NCI-H2171 treated with DMSO at 0.1 percent for 48 hours (cell line): ENCODE results near the gene ITGB2.

Source experiments
- DNase-seq: peaks from one replicate; lab custom pipeline; 2025; lab: John Stamatoyannopoulos, UW

Gene ITGB2

GRCh38 chr21:44897326-44898010 is 23.2 kb downstream of the ITGB2 start:
- no peak for DNase-seq

DNA sequence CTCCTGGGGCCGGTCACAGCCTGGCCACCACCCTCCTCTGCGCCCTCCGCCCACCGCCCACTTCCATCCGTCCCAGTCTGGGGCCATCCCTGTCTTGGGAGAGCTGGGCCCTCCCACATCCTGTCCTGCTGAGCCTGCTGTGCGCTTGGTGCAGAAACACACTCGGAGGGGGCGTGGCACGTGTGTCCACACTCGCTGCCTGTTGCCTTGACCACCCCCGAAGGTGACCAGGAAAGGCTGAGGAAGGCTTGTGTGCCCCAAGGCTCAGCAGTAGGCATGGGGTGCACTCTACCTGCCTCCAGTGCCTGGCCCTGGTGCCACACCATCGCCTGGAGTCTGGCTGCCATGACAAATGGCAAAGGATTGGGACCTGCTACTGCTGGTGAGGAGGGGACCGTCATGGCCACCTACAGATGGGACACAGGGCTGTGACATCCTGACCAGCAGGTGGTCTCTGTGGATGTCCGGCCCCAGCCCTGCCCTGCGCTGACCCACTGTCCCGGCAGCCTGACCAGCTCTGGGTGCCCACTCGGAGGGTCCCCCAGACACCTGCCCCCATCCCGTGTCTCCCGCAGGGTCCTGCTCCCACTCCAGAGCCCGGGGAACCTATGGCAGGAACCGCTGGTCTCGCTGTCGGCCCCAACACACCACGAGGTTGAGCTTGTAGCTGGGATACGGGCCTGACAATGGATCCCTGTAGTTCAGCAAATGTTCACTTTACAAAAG is 24.0 kb downstream of the ITGB2 start:
- no peak for DNase-seq

DNA sequence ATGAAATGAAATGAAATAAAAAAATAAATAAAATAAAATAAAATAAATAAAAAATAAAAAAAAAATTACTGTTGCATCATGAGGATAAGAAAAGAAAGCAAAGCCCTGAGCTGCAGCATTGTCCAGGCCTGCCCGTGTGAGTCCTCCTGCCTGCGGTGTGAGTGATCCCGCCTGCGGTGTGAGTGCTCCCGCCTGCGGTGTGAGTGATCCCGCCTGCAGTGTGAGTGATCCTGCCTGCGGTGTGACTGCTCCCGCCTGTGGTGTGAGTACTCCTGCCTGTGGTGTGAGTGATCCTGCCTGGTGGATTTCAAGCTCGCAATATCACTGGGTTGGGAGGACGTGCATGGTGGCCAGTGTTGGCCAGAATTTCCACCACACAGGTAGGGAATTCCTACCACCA is 24.8 kb downstream of the ITGB2 start:
- no peak for DNase-seq

- DNase-seq = no peak
Measured at GRCh38 chr21:44894687-44895302, 25.9 kb downstream of the ITGB2 start.

DNA sequence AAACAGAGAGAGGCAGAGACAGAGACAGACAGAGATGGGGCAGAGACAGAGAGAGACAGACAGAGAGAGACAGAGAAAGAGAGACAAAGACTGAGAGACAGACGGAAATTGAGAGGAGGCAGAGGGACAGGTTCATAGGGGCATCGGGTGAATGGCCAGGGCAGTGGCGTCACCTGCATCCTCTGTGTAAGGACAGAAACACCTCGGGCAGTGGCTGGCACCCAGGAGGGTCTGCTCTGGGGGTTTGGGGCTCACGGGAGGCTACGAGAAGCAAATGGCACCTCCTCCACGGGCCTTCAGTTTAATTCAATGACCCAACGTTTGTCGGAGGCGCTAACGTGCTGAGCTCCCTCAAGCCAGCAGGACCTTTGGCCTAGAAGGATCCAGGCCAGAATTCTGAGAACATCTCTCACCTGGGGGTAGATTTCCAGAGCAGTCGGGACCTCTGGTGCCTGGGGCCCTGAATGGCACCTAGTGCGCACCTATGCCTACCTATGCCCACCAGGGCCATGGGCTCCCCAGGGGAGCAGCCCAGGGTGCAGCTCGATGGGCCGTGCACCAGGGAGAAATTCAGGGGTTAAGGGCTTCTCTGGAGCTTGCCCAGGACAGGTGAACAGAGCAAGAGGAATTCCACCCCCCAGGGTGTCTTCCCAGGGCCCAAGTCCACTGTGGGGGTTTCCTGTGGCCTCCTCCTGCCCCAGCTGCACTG is 26.6 kb downstream of the ITGB2 start:
- no peak for DNase-seq

- no peak for DNase-seq
Measured at GRCh38 chr21:44893278-44893556, 27.5 kb downstream of the ITGB2 start.

DNA sequence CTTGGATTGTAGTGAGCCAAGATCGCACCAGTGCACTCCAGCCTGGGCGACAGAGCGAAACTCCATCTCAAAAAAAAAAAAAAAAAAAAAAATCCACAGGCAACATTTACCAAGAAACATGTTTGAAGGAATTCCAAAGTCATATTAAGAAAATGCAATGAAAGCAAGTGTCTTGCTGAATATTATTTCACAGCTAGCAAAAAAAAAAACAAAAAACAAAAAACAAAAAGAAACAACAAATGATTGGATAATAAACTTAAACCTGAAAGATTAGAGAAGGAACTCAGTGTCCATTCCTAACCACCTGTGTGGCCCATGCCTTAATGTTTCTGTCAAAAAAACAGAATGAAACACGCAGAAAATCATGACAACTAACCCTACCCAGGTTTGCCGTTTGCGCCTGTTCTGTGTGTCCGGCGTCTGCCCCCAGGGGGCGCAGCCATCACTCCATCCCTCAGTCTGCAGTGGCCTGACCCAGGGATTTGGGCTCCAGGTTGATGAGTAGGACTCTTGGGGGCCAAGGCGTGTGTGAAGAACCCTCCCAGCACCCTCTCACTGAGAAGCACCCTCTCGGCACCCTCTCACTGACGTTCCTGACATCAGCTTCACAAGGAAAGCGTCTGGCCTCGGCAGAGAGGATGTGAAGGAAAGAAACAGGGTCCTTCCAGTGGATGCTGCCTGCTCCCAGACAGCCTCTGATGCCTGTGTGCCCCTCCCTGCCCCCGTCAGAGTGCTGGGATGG is 28.0 kb downstream of the ITGB2 start:
- DNase-seq = no peak

DNA sequence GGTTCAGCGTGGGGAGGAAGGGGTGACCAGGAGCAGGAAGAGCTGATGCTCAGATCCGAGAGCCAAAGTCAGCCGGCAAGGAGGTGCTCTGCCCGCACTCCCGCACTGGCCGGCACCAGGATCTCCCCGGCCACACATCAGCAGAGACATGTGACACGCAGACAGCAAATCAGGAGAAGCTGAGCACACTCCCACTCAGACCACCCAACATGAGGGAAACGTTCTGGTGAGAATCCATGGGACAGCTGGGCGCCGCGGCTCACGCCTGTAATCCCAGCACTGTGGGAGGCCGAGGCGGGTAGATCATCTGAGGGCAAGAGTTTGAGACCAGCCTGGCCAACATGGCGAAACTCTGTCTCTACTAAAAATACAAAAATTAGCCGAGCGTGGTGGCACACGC is 28.6 kb downstream of the ITGB2 start:
- DNase-seq = no peak

DNA sequence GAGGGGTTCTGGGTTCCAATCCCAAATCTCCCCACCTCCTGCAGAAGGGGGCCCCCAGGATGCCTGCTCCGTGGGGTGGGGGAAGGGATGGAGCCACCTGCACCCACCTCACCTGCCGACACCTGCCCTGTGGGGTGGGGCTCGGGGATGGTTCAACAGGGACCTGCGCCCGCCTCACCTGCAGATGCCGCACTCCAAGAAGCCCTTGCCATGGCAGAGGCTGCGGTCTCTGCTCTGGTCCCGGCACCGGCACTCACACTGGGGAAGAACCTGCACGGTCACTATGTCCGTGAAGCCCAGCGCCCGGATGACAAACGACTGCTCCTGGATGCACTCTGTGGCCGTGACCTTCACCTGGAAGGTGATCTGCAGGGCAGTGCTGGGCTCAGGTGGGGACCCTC is 29.1 kb downstream of the ITGB2 start:
- DNase-seq = no peak

DNA sequence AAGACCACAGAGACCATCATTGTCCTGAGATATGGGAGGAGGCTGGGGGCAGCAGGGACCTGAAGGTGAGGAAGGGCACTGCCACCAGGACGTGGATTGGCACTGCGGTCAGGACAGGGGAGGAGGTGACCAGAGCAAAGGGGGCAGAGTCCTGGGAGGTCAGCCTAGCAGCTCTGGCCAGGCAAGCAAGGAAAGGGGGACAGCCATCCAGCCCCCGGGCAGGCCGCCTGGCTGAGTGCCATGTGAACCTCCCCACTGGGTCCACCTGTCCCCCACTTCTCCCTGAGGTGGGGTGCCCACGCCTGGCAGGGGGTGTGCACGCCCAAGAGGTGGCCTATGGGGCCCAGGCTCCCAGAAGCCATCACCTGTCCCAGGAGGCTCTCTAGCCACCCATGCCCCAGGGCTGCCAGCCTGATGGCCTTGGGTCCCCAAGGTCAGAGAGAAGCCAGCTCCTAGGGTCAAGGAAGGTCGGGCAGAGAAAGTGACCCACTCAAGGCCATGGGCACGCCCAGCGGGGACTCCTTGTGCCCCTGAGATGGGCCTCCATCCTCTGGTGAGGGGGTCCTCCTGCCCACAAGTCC is 29.6 kb downstream of the ITGB2 start:
- DNase-seq = no peak

GRCh38 chr21:44890338-44890931 is 30.3 kb downstream of the ITGB2 start:
- DNase-seq = peak; percentile 14

- DNase-seq = no peak
Measured at GRCh38 chr21:44889625-44890337, 30.9 kb downstream of the ITGB2 start.

DNA sequence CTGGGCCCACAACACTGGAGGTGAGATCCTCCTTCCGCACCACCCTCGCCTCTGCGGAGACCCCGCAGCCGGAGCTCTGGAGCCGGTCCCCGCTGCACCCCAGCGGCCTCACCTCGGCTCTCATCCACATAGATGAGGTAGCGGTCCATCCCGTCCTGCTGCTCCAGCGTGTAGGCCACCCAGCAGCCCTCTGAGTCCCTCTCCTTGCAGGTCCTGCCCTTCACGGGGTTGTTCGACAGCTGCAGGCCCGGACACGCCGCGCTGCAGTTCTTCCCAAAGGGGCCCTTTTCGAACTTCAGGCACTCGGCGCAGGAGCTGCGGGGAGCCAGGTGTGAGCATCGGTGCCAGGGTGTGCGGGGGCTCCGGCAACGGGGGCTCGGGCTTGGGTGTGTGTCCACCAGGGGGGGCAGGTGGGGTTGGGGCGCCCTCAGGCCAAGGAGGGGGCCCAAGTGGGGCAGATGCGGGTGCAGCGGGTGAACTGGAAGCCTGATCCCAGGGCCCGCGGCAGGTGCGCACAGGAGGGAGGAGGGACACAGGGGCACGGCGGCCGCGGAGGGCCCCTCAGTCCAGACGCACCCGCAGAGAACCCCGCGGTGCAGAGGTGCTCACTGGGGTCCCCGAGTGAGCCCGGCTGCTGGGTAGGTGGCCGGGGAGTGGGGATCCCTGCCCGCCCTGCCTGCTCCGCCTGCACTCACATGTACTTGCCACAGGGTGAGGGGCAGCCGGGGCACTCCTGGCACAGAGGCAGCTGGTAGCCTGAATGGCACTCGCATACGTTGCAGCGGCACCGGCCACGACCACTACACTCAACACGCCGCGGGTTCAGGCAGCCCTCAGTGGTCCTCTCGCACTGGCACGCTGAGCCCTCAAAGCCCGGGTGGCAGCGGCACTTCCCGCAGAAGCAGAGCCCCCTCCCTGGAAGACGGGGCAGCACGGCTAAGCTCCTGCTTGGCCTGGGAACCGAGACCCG is 31.8 kb downstream of the ITGB2 start:
- DNase-seq = no peak

DNA sequence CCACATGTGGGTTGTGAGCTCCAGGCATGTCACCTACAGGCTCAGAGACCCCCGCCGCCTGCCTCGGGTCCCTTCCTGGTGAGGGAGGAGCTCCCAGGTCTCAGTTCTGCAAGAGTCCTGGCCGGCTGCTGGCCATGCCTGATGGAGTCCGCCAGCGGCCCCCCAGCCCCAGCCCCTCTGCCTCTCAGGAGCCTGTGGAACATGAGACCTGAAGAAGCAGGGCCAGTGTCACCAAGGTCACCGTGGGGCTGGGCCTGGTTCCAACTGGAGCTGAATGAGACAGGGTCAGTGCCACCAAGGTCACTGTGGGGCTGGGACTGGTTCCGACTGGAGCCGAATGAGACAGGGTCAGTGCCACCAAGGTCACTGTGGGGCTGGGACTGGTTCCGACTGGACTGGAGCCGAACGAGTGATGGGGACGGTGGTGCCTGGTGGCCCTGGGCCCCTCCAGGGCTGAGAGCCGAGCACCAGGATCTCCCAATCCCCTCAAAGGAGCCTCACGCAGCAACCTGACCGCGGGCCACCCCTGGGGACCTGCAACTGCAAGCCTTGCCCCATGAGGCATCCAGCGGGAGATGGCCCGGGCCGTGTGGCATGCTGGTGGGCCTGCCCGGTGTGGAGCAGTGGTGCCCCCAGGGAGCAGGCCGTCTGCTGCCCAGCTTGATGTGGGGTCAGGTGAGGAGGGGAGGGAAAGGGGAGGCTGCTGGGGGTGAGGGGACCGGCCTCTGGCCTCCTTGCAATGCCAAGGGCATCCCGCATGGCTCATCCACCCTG is 32.7 kb downstream of the ITGB2 start:
- DNase-seq = no peak

- DNase-seq = no peak
Measured at GRCh38 chr21:44887126-44887806, 33.4 kb downstream of the ITGB2 start.

DNA sequence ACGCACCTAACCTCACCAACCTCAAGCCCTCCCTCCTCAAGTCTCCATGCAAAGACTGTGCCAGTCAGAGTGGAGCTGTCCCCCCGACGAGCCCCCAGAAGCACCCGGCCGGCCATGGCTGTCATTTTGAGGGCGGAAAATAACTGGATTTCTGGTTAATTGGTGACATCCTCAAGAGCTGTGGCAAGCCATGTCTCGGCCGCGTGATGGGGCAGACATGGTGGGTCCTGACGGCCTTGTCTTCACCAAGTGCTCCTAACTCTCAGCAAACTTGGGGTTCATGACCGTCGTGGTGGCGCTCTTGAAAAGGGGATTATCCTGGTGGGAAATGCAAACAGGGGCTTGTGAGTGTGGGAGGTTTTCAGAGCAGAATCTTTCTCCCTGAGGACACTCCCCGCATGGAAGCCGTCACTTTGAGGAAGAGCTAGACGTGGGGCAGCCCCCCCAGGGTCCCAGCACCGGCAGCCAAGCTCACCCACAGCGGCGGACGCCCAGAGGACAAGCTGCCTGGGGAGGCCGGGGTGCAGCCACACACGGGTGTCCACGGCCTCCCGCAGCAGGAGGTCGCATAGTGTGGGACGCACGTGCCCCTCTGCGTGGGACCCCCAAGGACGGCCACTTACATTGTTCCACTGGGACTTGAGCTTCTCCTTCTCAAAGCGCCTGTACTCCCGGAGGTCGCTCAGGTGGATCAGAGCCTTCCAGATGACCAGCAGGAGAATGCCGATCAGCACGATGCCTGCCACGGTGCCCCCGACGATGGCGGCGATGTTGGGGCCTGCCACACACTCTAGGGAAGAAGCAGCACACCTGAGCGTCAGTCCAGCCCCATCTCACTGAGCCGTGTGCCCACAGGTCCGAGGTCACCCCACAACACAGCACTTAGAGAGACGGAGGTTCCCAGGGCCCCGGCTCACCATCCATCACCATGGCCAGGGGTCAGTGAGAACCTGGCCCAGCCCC is 34.3 kb downstream of the ITGB2 start:
- DNase-seq = no peak

- DNase-seq = no peak
Measured at GRCh38 chr21:44885615-44886014, 35.1 kb downstream of the ITGB2 start.
